K562 (cell line): ENCODE data around the gene SLC44A1. TPM values are rescaled to one million over a fixed set of nuclear protein-coding genes. Genes with fewer than 3 reads are reported as not detected.

Experiments used
- BCLAF1 ChIP-seq, 2 experiments: fragments of 450-650 bp in 1 of 2; IDR thresholded peaks; 2 replicates each; pipeline ENCODE4 v1.6.1; 2011 to 2017; ENCODE audit warnings: low read depth in 2 of 2, antibody characterized with exemption in 1 of 2, borderline replicate concordance in 1 of 2, low read length in 1 of 2, mild to moderate bottlenecking in 1 of 2, mixed read lengths in 1 of 2; ENCODE audit not compliant: control insufficient read depth in 1 of 2
- E2F1 ChIP-seq: sonication (generic); formaldehyde crosslinking; IDR thresholded peaks from 2 replicates; pipeline ENCODE4 v1.8.1; 2023; ENCODE audit warnings: mild to moderate bottlenecking, missing genetic modification reagents, moderate library complexity
- HDAC6 ChIP-seq: IDR thresholded peaks from 2 replicates; pipeline ENCODE4 v1.6.1; 2012; ENCODE audit warnings: low read depth, mild to moderate bottlenecking, control low read depth, inconsistent platforms, low read length, moderate library complexity
- HMG20A ChIP-seq: fragments of 450-650 bp; formaldehyde crosslinking; conservative IDR thresholded peaks from 2 replicates; pipeline ENCODE4 v1.4.0; 2020; ENCODE audit warnings: mild to moderate bottlenecking, mixed read lengths
- HMGN3 ChIP-seq: IDR thresholded peaks from 2 replicates; pipeline ENCODE4 v1.6.1; 2011; ENCODE audit warnings: borderline replicate concordance, low read depth, mild to moderate bottlenecking, mixed read lengths, low read length; ENCODE audit not compliant: insufficient read length; ENCODE audit errors: extremely low read depth
- SOX6 ChIP-seq: fragments of 450-650 bp; IDR thresholded peaks from 2 replicates; pipeline ENCODE4 v1.6.1; 2014; ENCODE audit warnings: mild to moderate bottlenecking
- ZNF445 ChIP-seq: fragments of 250-450 bp; sonication (Bioruptor Pico); IDR thresholded peaks from 2 replicates; pipeline ENCODE4 v1.4.0; 2020; ENCODE audit warnings: low read depth, mild to moderate bottlenecking, moderate library complexity
- polyA plus RNA-seq, 8 experiments: library from polyadenylated mRNA; depleted of rRNA in 4 of 8; stranded (reverse) in 5 of 8; unstranded in 3 of 8; fragments of >200 nt; fragmentation: Nextera tagmentation in 2 of 8; fragmentation: Illumina TruSeq in 1 of 8; extraction: Ambion mirVana in 2 of 8; extraction: Trizol in 1 of 8; gene quantifications; 2 replicates each; pipeline versions ENCODE4 v1.2.1 to v1.2.3, GENCODE V29; 2011 to 2014; ENCODE audit warnings: inconsistent platforms in 1 of 8, missing spikeins in 1 of 8
- total RNA-seq, 7 experiments: library from RNA; depleted of rRNA in 6 of 7; stranded (reverse); fragments of >200 nt in 6 of 7; fragmentation: Illumina TruSeq in 2 of 7; extraction: Trizol in 2 of 7; gene quantifications; 2 replicates each; pipeline versions ENCODE4 v1.2.1 to v1.2.3, GENCODE V29; 2011 to 2021; ENCODE audit warnings: low replicate concordance in 1 of 7
- TF ChIP-seq, protein P1 (sequence below), 2 experiments: fragments of 450-650 bp; IDR thresholded peaks; 2 replicates each; pipeline ENCODE4 v1.6.1; 2016; ENCODE audit warnings: mild to moderate bottlenecking in 2 of 2, borderline replicate concordance in 1 of 2, low read depth in 1 of 2, moderate library complexity in 1 of 2

The SLC44A1 gene
- total and polyA plus RNA-seq, 9 of the 15 experiments (the other 6 are each of a cell fraction or from before 2014, with no cell fraction given): 0.11 to 0.59 (median 0.30) TPM

DNA sequence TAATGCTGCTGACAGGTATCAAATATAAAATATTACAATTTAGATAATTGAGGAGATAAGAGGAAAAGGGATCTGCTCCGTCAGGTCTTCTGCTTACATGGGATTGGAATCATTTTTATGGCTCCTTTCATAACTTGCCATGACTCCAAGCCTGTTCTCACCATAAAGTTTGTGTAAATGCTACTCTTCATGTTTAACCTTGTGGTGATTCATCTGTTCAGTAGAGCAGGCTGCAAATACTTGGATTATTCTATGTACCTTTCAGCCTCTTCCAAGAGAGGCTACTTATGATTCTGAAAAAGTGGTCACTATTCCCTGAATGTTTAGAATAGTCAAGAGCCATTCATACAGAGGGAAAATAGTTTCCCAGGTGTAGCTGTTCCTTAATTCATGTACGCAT, 66.9 kb downstream of the SLC44A1 start (continued):
- TF ChIP-seq, protein P1, sequence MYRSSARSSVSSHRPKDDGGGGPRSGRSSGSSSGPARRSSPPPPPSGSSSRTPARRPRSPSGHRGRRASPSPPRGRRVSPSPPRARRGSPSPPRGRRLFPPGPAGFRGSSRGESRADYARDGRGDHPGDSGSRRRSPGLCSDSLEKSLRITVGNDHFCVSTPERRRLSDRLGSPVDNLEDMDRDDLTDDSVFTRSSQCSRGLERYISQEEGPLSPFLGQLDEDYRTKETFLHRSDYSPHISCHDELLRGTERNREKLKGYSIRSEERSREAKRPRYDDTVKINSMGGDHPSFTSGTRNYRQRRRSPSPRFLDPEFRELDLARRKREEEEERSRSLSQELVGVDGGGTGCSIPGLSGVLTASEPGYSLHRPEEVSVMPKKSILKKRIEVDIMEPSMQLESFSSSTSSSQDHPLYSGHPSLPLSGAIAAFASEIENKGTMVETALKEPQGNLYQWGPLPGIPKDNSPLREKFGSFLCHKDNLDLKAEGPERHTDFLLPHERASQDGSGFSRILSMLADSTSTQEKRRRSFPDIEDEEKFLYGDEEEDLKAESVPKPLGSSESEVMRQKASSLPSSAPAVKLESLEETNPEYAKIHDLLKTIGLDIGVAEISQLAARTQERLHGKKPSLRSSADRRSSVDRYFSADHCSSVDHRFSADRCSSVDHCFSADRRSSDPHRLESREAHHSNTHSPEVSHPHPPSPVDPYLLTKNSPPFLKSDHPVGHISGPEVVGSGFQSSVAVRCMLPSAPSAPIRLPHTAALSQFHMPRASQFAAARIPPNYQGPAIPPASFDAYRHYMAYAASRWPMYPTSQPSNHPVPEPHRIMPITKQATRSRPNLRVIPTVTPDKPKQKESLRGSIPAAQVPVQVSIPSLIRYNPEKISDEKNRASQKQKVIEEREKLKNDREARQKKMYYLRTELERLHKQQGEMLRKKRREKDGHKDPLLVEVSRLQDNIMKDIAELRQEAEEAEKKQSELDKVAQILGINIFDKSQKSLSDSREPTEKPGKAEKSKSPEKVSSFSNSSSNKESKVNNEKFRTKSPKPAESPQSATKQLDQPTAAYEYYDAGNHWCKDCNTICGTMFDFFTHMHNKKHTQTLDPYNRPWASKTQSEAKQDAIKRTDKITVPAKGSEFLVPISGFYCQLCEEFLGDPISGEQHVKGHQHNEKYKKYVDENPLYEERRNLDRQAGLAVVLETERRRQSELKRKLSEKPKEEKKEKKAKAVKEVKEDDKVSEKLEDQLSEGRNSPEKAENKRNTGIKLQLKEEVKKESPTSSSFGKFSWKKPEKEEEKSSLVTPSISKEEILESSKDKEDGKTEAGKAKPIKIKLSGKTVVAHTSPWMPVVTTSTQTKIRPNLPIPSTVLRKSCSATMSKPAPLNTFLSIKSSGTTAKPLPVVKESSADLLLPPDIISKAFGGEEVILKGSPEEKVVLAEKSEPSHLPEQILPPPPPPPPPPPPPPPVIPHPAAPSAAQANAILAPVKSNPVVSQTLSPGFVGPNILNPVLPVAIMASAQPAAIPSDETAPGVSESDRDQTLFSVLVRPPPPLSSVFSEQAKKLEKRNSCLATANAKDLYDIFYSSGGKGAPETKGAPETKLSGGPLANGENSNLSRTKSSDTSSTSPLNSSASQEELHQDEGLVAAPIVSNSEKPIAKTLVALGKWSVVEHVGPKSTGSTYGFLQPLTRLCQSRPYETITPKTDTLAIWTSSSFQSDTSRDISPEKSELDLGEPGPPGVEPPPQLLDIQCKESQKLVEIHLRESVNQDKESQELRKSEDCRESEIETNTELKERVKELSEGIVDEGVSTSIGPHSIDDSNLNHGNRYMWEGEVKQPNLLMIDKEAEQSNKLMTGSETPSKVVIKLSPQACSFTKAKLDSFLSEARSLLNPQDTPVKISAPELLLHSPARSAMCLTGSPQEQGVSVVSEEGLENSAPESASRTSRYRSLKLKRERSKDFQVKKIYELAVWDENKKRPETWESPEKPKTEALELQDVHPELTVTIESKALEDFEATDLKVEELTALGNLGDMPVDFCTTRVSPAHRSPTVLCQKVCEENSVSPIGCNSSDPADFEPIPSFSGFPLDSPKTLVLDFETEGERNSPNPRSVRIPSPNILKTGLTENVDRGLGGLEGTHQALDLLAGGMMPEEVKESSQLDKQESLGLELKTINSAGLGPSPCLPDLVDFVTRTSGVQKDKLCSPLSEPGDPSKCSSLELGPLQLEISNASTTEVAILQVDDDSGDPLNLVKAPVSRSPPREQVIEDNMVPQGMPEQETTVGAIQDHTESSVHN (IDR thresholded peaks at IDR 0.05; ENCODE audit: borderline replicate concordance in 1 of 2, low read depth in 1 of 2): no peak
- TF ChIP-seq BCLAF1 (IDR thresholded peaks at IDR 0.05; ENCODE audit: borderline replicate concordance in 1 of 2, control insufficient read depth in 1 of 2, low read depth in 2 of 2, low read length in 1 of 2) (no peak), ZNF445 (no peak), E2F1 (no peak), HDAC6 (no peak), HMGN3 (no peak), SOX6 (no peak), HMG20A (CRISPR knock-in tag) (no peak)
